ENCODE results near the gene RAG2. TPM values are rescaled to one million over a fixed set of nuclear protein-coding genes. Genes with fewer than 3 reads are reported as not detected.

RAG2 gene
- total RNA-seq, 2 donors from 2014 or later, result not detected

DNA sequence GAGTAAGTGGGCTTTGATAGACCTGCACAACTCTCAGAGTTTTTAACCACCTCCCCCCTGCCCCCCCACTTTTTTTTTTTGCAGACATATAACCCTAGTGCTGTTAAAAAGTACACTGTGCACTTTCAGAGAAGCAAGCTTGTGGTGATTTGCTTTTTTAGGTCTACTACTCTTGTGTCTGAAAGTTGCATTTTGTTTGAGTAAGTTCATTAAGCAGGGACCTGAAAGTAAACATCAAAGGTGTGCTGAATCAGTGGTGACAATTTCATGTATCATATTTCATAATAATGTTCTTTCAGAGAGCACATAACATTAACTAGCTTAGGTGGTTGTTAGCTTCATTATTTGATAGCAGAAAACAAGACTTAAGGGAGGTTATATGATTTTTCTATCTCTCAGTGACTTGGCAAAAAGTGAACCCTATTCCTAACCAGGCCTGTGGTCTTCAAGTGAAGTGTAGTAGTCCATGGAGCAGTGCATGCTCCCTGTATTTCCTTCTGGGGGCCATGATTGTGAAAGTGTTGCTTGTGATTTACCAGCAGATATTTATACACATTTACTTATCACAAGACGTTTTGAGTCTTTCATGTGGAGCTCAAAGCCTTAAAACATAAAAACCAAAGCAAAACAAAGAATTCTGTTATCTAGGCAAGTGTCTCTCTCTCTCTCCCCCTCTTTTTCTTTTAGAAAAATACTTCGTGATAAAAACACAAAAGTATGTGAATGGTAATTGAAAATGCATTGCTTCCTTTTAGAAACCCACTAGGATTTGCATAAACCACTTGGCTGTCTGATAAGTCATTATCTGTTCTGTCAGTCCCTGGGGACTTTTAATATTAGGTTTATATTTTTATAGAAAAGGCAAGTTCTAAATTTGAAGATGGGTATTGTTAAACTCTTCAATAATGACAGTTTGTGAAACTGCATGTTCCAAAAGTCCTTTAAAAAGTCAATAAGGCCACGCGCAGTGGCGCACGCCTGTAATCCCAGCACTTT lies 7.5 kb upstream of the RAG2 start:
- DNase-seq (no peak), ATAC-seq (no peak)
- intact Hi-C loops (cut with DNase I, micrococcal nuclease), result no loop called here

DNA sequence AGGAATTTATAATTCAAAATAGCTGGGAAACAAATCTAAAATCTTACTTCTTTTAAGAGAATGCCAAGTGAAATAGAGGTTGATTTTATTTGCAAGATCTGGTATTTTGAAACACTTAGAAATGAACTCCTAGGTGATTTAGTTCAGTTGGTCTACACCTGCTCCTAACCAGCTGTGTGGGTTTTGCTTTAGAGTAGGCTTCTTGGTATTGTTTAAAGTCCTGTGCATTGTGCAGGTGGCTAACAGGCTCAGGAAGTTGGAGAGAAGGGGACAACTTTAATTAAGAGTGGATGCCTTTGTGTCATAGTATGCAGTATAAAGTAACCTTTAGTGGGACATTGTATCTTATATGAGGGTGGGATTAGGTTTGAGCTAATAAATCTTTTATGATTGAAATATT lies 4.1 kb upstream of the RAG2 start:
- DNase-seq (no peak), ATAC-seq (peak; percentile 26)

DNA sequence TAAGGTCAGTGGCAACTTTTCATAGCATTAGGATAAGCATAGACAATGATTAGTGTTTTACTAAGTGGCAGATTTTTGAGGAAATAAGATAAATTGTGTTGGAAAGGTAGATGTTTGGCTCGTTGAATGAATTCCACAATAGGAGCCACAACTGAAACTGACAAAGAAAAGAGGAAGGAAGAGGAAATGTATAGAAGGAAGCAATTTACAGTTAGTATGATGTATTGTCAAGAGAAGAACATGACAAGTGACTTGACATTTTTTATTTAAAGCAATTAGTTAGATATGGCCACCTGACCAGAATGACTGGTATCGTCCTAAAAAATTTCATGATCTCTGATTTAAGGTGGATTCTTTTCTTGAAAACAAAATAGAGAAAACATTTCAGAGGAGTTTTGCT lies 3.1 kb upstream of the RAG2 start:
- ATAC-seq (no peak), DNase-seq (no peak)
- intact Hi-C loops (cut with DNase I, micrococcal nuclease), result no loop called here

More for the DNA sequence above, 4.1 kb upstream of the RAG2 start:
- intact Hi-C loops (cut with DNase I, micrococcal nuclease), result no loop called here

DNA sequence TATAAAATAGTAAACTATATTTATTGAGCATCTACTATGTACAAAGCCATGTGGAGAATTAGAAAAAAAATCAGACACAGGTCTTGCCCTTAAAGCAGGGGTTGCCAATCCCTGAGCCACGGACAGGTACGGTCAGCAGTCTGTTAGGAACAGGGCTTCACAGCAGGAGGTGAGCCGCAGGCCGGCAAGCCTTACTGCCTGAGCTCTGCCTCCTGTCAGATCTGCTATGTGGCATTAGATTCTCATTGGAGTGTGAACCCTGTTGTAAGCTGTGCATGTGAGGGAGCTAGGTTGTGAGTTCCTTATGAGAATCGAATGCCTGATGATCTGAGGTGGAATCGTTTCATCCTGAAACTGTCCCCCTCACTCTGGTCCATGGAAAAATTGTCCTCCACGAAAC lies 2.1 kb upstream of the RAG2 start:
- no peak for ATAC-seq
- intact Hi-C loops (cut with DNase I, micrococcal nuclease), result no loop called here

DNA sequence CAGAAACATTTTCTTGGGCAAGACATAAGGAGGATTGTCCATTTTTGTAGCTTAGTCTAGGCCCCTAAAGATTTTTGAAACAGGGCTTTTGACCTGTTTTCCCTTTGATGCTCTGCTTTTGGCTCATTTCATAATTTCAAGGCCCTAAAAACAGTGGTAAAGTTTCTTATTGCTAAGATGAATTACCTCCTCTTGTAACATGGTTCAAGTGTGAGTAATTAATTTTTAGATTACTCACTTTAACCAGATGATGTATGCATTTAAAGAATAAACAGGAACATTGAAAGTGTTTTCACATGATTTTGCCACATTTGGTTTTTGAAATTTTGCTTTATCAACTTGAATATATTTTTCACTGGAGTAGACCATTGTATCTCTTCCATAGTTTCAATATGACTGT lies 1.2 kb downstream of the RAG2 start:
- no peak for DNase-seq
- intact Hi-C loops (cut with DNase I, micrococcal nuclease), result no loop called here
- ATAC-seq, result no peak

More for the DNA sequence above, 2.1 kb upstream of the RAG2 start:
- DNase-seq, result no peak

DNA sequence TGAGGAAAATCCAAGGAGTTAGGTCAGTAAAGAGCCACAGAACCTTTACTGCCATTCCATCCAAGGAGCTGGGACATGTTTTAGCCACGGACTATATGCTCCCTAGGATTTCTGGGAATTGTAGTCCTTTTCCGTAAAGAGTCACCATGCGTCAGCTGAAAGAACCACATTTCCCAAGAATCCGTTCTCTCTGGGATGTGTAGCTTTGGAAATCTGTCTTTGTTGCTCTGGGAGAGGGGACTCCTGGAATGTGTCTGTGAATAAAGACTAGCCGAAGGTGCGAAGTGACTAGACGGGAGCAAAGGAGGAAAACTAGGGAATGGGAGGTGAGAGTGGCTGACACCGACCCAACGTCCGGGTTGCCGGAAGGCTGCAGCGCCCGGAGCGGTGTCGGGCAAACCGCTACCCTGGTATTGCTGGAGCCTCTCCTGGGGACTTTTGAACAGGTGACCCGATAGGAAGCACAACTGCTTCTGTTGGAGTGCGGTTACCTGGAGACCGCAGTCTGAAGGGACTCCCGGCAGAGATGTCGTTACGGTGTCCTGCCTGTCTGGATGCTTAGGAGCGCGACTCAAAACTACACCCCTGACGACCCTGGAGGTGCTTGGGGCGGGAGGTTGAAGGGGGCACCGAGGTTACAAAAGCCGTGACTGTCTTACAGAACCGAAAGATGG lies 3.6 kb downstream of the RAG2 start, which contains the start of gene IFTAP:
Gene IFTAP, plus strand, starts transcription at position 187 of the 674 bp plus-strand sequence. CDS start 15,602 bp downstream, outside the sequence.
- peak; percentile 42 to 47 for DNase-seq
- intact Hi-C loops (cut with DNase I, micrococcal nuclease), result no loop called here
- peak; percentile 100 for ATAC-seq

DNA sequence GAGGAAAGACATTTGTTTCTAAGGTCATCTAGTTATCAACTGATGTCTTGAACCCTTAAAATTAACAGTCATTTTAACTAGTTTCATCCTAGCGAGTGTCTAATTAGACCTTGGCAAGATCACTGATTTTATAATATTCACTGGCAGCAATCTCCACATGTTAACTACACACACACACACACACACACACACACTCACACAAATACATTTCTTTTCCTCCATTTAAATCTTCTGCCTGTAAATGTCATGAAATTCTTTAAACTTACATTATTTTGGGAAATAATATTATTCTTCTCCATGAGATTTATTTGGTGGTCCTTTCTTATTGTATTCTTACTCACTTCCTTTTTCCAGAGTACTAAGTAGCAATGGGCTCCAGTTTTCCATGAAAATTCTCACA lies 6.6 kb downstream of the RAG2 start:
- intact Hi-C loops (cut with DNase I, micrococcal nuclease), result no loop called here
- ATAC-seq (no peak), DNase-seq (no peak)

DNA sequence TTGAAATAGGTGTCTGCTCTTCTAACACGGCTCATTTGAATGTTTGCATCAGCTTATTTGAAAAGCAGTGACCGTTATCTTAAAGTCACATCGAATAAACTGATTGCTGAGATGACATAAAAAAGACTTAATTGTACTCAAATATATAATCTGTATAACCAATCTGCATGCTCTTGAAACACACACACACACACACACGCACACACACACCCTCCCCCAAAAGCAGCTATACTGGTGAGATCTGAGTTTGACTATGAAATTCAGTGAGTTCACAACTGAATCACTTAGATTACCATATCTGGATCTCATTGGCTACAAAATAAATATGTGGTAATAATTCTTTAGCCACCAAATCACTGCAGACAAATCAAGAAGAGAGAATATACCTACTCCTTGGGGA lies 7.5 kb downstream of the RAG2 start:
- ATAC-seq (no peak), DNase-seq (no peak)
- intact Hi-C loops (cut with DNase I, micrococcal nuclease), result no loop called here

DNA sequence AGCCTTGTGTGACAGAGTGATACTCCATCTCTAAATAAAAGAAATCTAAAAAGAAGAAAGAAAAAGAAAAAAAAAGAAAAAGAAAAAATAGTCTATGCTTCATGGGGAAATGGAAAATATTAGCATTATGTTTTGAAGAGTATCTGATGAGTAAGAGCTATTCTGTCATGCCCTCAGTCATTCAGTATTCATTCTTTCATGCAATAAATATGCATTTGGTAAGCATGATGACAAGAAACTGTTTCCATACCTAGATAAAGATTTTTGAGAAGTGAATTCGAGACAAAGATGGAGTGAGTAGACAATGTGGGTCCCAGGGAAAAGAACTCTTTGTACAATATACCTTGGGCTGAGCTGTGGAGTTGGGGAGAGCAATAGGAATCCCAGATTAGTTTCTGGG lies 9.9 kb downstream of the RAG2 start:
- ATAC-seq (no peak), DNase-seq (no peak)
- intact Hi-C loops (cut with DNase I, micrococcal nuclease), result no loop called here

DNA sequence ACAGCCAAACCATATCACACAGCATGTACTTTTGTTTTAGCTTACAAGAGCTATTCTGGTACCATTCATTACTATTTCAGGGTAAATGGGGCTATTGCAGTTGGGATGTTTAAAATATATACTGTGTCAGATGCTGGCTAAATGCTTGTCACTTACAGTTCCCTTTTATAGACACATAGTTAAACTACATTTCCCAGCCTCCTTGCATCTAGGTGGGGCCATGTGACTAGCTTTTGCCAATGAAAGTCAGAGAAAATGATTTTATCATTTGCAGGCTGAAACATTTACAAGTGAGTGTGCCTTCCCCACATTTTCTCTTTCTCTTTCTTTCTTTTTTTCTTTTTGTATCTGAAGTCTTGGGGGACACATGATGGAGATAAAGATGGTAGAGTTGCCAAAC lies 11.5 kb downstream of the RAG2 start:
- no peak for ATAC-seq
- DNase-seq, result no peak
- intact Hi-C loops (cut with DNase I, micrococcal nuclease), result no loop called here

DNA sequence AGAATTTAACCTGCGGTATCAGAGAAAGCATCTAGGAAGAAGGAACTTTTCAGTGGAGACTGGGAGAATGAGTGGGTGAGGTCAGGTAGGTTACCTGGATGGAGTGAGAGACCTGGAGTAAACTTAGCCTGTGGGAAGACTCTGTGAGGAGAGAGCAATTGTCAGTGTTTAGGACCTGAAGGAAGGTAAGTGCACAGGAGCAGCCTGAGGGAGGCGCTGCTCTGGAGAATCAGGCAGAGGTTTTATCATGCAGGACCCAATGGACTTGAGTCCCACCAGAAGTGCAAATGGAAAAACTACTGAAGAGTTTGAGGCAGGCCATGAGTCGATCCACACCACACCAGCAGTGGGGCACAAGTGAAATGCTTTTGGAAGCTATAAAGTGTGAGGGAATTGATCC lies 14.4 kb downstream of the RAG2 start:
- intact Hi-C loops (cut with DNase I, micrococcal nuclease), result no loop called here
- ATAC-seq (no peak), DNase-seq (no peak)

DNA sequence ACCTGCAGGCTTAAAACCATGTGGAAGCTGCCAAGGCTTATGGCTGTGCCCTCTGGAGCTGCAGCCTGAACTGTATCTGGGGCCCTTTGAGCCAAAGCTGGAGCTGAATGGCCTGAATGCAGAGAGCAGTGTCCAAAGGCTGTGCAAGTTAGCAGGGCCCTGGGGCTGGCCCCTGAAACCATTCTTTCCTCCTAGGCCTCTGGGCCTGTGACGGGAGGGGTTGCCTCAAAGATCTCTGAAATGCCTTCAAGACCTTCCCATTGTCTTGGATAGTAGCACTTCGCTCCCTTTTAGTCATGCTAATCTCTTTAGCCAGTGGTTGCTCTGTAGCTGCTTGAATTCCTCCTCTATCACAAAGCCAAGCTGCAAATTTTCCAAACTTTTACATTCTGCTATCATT lies 16.5 kb downstream of the RAG2 start:
- ATAC-seq (no peak), DNase-seq (no peak)
- intact Hi-C loops (cut with DNase I, micrococcal nuclease), result no loop called here

DNA sequence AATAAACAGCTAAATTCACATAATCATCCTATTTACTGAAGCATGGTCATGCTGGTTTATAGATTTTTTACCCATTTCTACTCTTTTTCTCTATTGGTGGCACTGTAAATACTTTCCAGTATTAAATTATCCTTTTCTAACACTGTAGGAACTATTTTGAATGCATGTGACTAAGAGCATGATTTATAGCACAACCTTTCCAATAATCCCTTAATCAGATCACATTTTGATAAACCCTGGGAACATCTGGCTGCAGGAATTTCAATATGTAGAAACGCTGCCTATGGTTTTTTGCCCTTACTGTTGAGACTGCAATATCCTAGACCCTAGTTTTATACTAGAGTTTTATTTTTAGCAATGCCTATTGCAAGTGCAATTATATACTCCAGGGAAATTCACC lies 19.6 kb downstream of the RAG2 start:
- DNase-seq, result no peak
- intact Hi-C loops (cut with DNase I, micrococcal nuclease), result no loop called here
- no peak for ATAC-seq

DNA sequence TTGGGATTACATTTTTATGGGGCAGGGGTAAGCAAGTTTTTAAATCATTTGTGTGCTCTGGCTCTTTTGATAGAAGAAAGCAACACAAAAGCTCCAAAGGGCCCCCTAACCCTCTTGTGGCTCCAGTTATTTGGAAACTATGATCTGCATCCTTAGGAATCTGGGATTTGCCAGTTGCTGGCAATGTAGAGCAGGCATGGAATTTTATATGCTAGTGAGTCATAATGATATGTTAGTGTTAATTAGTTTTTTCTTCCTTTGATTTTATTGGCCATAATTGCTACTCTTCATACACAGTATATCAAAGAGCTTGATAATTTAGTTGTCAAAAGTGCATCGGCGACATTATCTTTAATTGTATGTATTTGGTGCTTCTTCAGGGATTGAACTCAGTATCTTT lies 20.2 kb downstream of the RAG2 start:
- DNase-seq (no peak), ATAC-seq (no peak)
- intact Hi-C loops (cut with DNase I, micrococcal nuclease), result no loop called here

DNA sequence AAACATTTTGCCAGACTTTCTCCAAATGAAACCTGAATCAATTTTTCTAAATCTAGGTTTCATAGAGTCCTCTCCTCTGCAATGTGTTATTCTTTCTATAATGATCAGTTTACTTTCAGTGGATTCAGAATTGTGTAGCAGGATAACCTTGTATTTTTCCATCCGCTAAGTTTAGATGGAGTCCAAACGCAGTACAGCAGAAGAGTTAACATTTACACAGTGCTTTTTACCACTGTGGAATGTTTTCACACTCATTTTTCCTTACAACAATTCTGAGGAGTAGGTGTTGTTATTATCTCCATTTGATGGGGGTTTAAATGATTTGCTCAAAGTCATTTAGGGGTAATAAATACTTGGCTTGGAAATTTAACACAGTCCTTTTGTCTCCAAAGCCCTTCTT lies 20.7 kb downstream of the RAG2 start:
- ATAC-seq, result no peak
- intact Hi-C loops (cut with DNase I, micrococcal nuclease), result no loop called here
- no peak for DNase-seq

DNA sequence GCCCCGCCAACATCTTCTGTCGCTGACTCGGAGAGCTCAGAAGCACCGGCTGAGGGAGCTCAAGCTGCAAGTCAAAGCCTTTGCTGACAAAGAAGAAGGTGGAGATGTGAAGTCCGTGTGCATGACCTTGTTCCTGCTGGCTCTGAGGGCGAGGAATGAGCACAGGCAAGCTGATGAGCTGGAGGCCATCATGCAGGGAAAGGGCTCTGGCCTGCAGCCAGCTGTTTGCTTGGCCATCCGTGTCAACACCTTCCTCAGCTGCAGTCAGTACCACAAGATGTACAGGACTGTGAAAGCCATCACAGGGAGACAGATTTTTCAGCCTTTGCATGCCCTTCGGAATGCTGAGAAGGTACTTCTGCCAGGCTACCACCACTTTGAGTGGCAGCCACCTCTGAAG lies 23.6 kb downstream of the RAG2 start:
- DNase-seq (no peak), ATAC-seq (no peak)
- intact Hi-C loops (cut with DNase I, micrococcal nuclease), result no loop called here

DNA sequence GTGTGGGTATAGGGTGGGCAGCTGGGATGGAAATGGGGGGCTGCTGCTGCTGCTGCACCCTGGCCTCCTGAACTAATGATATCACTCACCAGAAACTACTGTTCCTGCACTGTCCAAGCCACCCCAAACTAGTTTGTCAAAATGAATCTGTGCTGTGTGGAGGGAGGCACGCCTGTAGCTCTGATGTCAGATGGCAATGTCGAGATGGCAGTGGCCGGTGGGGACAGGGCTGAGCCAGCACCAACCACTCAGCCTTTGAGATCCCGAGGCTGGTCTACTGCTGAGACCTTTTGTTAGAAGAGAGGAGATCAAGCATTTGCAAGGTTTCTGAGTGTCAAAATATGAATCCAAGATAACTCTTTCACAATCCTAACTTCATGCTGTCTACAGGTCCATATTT lies 28.9 kb downstream of the RAG2 start:
- intact Hi-C loops (cut with DNase I, micrococcal nuclease), result loop anchor here in 1 of 2 donors (10.0 kb wide), 2 partner anchors 56 to 176 kb away; no protein-coding TSS in a partner anchor
- no peak for ATAC-seq
- DNase-seq, result no peak

DNA sequence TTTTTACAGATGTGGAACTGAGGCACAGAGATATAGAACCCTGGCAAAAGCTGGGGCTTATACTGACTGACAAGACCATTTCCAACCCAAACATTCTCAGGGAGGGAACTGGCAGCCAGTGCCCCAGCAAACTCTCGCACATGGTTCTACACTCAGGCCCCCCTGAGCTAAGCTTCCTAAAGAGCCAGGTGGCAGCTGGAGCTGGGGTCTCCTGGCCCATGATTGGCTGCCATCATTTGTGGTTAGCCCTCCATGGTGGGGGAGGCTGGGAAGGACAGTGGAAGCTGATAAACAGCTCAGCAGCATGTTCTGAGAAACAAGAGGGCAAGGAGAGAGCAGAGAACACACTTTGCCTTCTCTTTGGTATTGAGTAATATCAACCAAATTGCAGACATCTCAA lies 30.3 kb downstream of the RAG2 start, which contains the start of gene RAG1:
Gene RAG1, plus strand, starts transcription at position 314 of the 400 bp plus-strand sequence. CDS start 5,298 bp downstream, outside the sequence.
- ATAC-seq, result no peak
- intact Hi-C loops (cut with DNase I, micrococcal nuclease), result loop anchor here in 1 of 2 donors (10.0 kb wide), 2 partner anchors 57 to 177 kb away; no protein-coding TSS in a partner anchor

DNA sequence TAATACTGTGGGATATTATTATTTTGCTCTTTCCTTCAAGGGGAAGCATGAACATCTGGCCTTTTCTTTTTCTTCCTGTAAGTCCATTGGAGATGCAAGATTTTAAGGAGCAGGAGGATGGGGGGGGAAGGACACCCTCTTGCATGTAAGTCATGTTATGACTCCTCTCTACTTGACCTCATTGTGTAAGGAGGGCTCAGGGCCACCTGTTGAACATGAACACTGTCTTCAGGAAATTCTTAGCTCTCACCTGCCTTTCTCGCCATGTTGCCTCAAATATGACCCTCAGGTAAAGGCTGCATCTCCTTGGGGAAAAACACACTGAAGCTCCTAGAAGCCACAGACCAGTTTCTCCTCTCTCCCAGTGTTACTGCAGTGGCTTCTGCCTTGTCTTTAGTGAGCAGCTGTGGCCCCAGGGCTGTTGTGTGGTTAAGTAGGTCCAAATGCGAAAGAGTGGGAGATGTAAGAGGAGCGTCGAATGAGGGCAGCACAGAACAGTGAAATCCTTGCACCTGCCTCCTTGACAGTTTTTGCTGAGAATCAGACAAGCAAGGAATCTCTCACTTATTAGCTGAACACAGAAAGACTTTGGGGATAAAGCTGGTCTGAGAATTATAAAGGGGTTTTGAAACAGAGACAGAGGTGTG lies 31.5 kb downstream of the RAG2 start:
- no peak for ATAC-seq
- intact Hi-C loops (cut with DNase I, micrococcal nuclease), result loop anchor here in 1 of 2 donors (10.0 kb wide), 2 partner anchors 58 to 178 kb away; no protein-coding TSS in a partner anchor
- DNase-seq, result no peak

More for the DNA sequence above, 30.3 kb downstream of the RAG2 start, which contains the start of gene RAG1:
- DNase-seq, result no peak
